ENCODE measurements around the gene PLPPR5.

The PLPPR5 gene

DNA sequence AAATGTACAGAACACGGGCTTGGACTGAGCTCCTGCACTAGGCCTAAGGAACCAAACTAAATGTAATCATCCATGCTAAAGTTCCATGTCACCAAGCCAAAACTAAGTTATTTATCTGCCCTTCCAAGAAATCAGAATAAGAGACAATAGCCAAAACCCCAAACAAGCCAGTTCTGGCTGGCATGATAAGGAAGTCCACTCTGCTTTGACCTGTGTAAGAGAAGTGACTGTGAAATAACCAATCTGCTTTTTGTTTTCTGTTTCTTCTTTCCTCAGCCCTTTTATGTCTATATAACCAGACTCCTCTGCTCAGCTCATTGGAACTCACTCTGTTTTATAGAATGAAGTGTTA is 15.1 kb downstream of the PLPPR5 start:
- DNase-seq (ENCODE audit: low read depth), result peak; percentile 7
- TF ChIP-seq, protein P1, sequence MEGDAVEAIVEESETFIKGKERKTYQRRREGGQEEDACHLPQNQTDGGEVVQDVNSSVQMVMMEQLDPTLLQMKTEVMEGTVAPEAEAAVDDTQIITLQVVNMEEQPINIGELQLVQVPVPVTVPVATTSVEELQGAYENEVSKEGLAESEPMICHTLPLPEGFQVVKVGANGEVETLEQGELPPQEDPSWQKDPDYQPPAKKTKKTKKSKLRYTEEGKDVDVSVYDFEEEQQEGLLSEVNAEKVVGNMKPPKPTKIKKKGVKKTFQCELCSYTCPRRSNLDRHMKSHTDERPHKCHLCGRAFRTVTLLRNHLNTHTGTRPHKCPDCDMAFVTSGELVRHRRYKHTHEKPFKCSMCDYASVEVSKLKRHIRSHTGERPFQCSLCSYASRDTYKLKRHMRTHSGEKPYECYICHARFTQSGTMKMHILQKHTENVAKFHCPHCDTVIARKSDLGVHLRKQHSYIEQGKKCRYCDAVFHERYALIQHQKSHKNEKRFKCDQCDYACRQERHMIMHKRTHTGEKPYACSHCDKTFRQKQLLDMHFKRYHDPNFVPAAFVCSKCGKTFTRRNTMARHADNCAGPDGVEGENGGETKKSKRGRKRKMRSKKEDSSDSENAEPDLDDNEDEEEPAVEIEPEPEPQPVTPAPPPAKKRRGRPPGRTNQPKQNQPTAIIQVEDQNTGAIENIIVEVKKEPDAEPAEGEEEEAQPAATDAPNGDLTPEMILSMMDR (IDR thresholded peaks at IDR 0.05; ENCODE audit: low read length, missing control alignments), result no peak
- H3K4me3 ChIP-seq (replicated peaks; ENCODE audit: low read depth, low read length), result no peak overlapping the region

DNA sequence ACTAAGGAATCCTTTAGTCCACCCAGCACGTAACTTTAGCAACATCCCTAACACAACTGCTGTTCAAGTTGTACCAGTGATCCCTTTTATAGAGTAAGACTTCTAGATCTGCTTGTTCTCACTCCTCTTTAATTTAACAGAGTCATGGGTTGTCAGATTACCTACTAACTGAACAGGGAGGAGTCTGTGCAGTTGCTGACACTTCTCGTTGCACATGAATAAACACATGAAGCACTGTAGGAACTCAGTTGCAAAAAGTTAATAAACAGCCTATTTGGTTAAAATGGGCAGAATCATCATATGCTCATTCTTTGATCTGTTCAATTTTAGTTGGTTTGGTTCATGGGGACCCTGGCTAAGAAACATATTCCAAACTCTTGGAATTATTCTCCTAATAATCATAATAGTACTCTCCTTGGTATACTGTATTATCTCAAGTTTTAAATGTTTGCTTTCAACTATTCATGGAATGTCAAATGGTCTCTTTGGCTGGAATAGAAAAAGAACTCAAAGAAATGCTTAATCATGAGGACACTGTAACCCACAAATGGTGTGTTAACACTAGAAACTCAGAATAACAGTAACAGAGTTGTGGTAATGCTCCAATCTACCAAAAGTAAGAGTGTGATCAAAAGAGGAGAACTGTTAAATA is 15.6 kb downstream of the PLPPR5 start:
- no peak overlapping the region for H3K4me3 ChIP-seq (replicated peaks; ENCODE audit: low read depth, low read length)
- TF ChIP-seq, protein P1 (IDR thresholded peaks at IDR 0.05; ENCODE audit: low read length, missing control alignments), result no peak
- DNase-seq (ENCODE audit: low read depth), result peak; percentile 12

DNA sequence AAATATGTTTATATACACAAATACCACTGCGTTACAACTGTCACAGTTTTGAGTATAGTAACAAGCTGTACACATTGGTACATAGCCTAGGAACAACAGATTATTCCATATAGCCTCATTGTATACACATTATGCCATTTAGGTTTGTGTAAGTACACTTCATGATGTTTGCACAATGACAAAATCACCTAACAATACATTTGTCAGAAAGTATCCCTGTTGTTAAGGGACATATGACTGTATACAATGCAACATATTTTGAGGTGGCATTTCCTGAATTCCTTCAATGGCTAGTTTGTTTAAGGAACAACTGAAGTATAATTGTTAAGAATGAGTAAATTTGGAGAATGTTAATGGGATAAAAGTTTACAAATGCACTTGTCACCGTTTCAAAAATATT is 19.0 kb downstream of the PLPPR5 start:
- no peak for DNase-seq (ENCODE audit: low read depth)
- TF ChIP-seq, protein P1 (IDR thresholded peaks at IDR 0.05; ENCODE audit: low read length, missing control alignments), result no peak
- no peak overlapping the region for H3K4me3 ChIP-seq (replicated peaks; ENCODE audit: low read depth, low read length)

DNA sequence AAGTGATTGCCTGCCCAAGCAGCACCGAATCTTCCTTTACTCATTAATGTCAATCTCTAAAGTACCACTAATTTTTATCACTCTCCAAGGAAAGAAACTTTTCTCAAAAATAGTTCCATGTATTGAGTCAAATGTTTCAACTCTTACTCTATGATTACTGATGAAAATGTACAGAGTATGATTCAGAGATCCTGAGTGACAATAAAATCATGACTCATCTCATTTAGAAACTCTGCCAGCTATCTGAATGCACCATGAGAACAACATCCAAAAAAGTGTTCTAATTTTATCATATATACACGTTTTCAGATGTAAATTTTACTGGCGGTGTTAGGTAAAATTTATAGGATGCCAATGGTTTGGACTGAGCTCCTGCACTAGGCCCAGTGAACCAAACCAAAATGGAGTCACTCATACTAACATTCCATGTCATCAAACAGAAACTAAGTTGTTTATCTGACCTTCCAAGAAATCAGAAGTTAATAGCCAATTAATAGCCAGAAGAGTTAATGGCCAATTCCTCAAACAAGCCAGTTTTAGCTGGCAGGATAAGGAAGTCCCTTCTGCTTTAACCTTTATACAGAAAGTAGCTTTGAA is 22.6 kb downstream of the PLPPR5 start:
- DNase-seq (ENCODE audit: low read depth), result peak; percentile 48
- TF ChIP-seq, protein P1 (IDR thresholded peaks at IDR 0.05; ENCODE audit: low read length, missing control alignments), result no peak
- no peak overlapping the region for H3K4me3 ChIP-seq (replicated peaks; ENCODE audit: low read depth, low read length)

DNA sequence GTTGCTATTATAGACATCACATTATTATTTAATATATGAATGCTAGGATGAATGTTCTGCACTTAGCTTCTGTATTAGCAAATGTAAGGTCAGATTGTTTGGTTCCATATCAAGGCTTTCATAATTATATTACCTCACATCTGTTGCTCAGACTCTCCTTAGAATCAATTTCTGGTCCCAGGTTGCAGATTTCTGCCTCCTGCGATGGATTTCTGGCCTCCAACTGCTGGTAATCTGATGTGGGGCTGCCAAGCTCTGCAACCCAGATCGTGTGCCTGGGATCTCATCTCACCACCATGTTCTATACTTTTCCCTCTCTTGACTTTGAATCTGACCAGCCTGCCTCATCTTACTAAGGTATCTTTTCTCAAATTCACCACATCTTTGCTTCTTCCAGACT is 25.2 kb downstream of the PLPPR5 start:
- no peak overlapping the region for H3K4me3 ChIP-seq (replicated peaks; ENCODE audit: low read depth, low read length)
- no peak for DNase-seq (ENCODE audit: low read depth)
- TF ChIP-seq, protein P1 (IDR thresholded peaks at IDR 0.05; ENCODE audit: low read length, missing control alignments), result no peak

DNA sequence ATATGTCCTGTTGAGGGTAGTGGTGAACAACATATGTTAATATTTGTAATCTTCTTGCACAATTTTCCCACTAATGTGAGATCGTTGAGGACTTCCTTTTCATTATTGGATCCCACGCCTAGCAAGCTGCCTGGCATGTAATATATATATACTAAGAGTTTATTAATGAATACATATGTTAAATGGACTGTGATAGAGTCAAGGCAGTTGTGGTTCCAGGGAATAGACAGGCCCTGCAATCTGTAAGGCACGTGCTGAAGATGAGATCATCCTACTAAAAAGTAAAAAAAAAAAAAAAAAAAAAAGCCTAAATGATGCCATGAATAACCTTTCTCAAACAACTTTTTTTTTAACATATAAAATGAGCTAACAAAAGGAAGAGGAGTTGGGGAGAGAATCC is 28.9 kb downstream of the PLPPR5 start:
- H3K4me3 ChIP-seq (replicated peaks; ENCODE audit: low read depth, low read length), result no peak overlapping the region

More for the DNA sequence above, 28.9 kb downstream of the PLPPR5 start:
- TF ChIP-seq, protein P1 (IDR thresholded peaks at IDR 0.05; ENCODE audit: low read length, missing control alignments), result no peak
- no peak for DNase-seq (ENCODE audit: low read depth)
